Panc1 (cell line): ENCODE results near the gene PTGIS. TPM values are rescaled to one million over a fixed set of nuclear protein-coding genes. Genes with fewer than 3 reads are reported as not detected.

Experiments
- ATAC-seq: fragments of 200-7000 bp; cut with Tn5 transposase; 2 replicates; pipeline ENCODE4 v1.9.1; 2020; ENCODE audit warnings: mild to moderate bottlenecking, moderate library complexity
- BruUV-seq: library from RNA; stranded (reverse); fragments of 400-500 nt; replicated peaks from 2 replicates; lab custom pipeline; 2021; lab: Mats Ljungman, UMichigan
- CTCF ChIA-PET: fragments of 300-600 bp; sonication (Branson Sonifier 250); formaldehyde crosslinking; loops from one replicate; lab custom pipeline; 2022; ENCODE audit warnings: antibody characterized with exemption; lab: Charles Lee
- POLR2A ChIA-PET: fragments of 300-600 bp; sonication (Branson Sonifier 250); formaldehyde crosslinking; loops from one replicate; lab custom pipeline; 2022; ENCODE audit warnings: antibody characterized with exemption; lab: Charles Lee
- DNase-seq: peaks from one replicate; pipeline ENCODE4 v3.0.0-alpha.2; 2010; ENCODE audit warnings: low read depth, low spot score
- H3K27ac ChIP-seq: 2 replicates; pipeline ENCODE4 v1.5.1; 2011; ENCODE audit warnings: mild to moderate bottlenecking, low read length, inconsistent platforms
- H3K27me3 ChIP-seq: fragments of 200-500 bp; sonication (Bioruptor generic); 2 replicates; pipeline ENCODE4 v1.6.0; 2014; ENCODE audit warnings: low read length, inconsistent platforms; ENCODE audit not compliant: control insufficient read depth, insufficient read depth
- H3K36me3 ChIP-seq: fragments of 200-500 bp; sonication (Bioruptor generic); 2 replicates; pipeline ENCODE4 v1.5.1; 2014; ENCODE audit warnings: inconsistent platforms, mild to moderate bottlenecking, low read length, moderate library complexity; ENCODE audit not compliant: control insufficient read depth, insufficient read depth
- H3K4me1 ChIP-seq: 2 replicates; pipeline ENCODE4 v1.5.1; 2011; ENCODE audit warnings: inconsistent platforms, mild to moderate bottlenecking, low read length, moderate library complexity; ENCODE audit not compliant: control insufficient read depth, insufficient read depth
- H3K4me3 ChIP-seq, 2 experiments: 2 replicates each; pipeline ENCODE4 v1.5.1; 2011 to 2012; ENCODE audit warnings: low read depth in 2 of 2, low read length in 2 of 2, mild to moderate bottlenecking in 2 of 2, inconsistent platforms in 1 of 2, moderate library complexity in 1 of 2
- H3K9me3 ChIP-seq: fragments of 200-500 bp; sonication (Bioruptor generic); 2 replicates; pipeline ENCODE4 v1.5.1; 2014; ENCODE audit warnings: low read depth, mild to moderate bottlenecking, inconsistent platforms, low read length, moderate library complexity; ENCODE audit not compliant: control insufficient read depth, insufficient read depth
- POLR2AphosphoS5 ChIP-seq: IDR thresholded peaks from 2 replicates; pipeline ENCODE4 v1.6.1; 2012; ENCODE audit warnings: mild to moderate bottlenecking, low read depth, low read length, moderate library complexity
- SIN3A ChIP-seq: IDR thresholded peaks from 2 replicates; pipeline ENCODE4 v1.6.1; 2012; ENCODE audit warnings: low read depth, mild to moderate bottlenecking, low read length, moderate library complexity, borderline replicate concordance; ENCODE audit not compliant: insufficient read depth
- TCF7L2 ChIP-seq: IDR thresholded peaks from 2 replicates; pipeline ENCODE4 v1.6.1; 2011; ENCODE audit warnings: mild to moderate bottlenecking, low read depth, low read length, inconsistent platforms
- in situ Hi-C: cut with HindIII; loops from 2 replicates; pipeline ENCODE4 v1.10.0; 2016; ENCODE audit warnings: low sequenced_read_pairs, low pct_unique_long_range_greater_than_20kb
- intact Hi-C: fragments of 100-400 bp; cut with micrococcal nuclease; formaldehyde crosslinking; loops from one replicate; pipeline ENCODE4 v1.10.0; 2022; ENCODE audit not compliant: unreplicated experiment
- total RNA-seq: library from RNA; stranded (reverse); gene quantifications from one replicate; pipeline ENCODE4 v1.2.1, GENCODE V29; 2021; ENCODE audit not compliant: unreplicated experiment
- TF ChIP-seq, protein P1 (sequence below): fragments of 450-650 bp; IDR thresholded peaks from 2 replicates; pipeline ENCODE4 v1.5.1; 2017; ENCODE audit warnings: mild to moderate bottlenecking
- TF ChIP-seq, protein P2 (sequence below), 2 experiments: IDR thresholded peaks; 2 replicates each; pipeline ENCODE4 v1.6.1; 2011 to 2012; ENCODE audit warnings: low read depth in 2 of 2, control low read depth in 1 of 2, low read length in 1 of 2, mild to moderate bottlenecking in 1 of 2, moderate library complexity in 1 of 2; ENCODE audit not compliant: insufficient read depth in 1 of 2

PTGIS gene
- total RNA-seq, 1 experiment from 2014 or later, result 4.4 TPM

GRCh38 chr20:49602345-49603208, 34.6 kb upstream of the PTGIS start:
- DNase-seq, result no peak
- intact Hi-C loops, result loop anchor here (10.0 kb wide), 1 partner anchor 268 kb away; no protein-coding TSS in a partner anchor
- H3K27me3 ChIP-seq, result no peaks in the 10 kb centered on the region
- no peaks in the 10 kb centered on the region for H3K9me3 ChIP-seq
- ChIA-PET CTCF (interaction anchor here (0.7 to 3.8 kb wide), 3 partner anchors 13 to 217 kb away, joined by 4 to 31 read pairs (median 7); no protein-coding TSS in a partner anchor), POLR2A (interaction anchor here (0.7 to 1.0 kb wide), 2 partner anchors 16 to 39 kb away, joined by 4 to 7 read pairs; no protein-coding TSS in a partner anchor)
- in situ Hi-C loops, result no loop called here
- peaks cover 14% of the 10 kb centered on the region for H3K4me1 ChIP-seq
- ATAC-seq, result no peak; the same call in 1 of the 2 replicates
- H3K36me3 ChIP-seq, result no peaks in the 10 kb centered on the region
- no peak for TF ChIP-seq TCF7L2
- TF ChIP-seq, protein P1, sequence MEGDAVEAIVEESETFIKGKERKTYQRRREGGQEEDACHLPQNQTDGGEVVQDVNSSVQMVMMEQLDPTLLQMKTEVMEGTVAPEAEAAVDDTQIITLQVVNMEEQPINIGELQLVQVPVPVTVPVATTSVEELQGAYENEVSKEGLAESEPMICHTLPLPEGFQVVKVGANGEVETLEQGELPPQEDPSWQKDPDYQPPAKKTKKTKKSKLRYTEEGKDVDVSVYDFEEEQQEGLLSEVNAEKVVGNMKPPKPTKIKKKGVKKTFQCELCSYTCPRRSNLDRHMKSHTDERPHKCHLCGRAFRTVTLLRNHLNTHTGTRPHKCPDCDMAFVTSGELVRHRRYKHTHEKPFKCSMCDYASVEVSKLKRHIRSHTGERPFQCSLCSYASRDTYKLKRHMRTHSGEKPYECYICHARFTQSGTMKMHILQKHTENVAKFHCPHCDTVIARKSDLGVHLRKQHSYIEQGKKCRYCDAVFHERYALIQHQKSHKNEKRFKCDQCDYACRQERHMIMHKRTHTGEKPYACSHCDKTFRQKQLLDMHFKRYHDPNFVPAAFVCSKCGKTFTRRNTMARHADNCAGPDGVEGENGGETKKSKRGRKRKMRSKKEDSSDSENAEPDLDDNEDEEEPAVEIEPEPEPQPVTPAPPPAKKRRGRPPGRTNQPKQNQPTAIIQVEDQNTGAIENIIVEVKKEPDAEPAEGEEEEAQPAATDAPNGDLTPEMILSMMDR, result no peak
- TF ChIP-seq, protein P2, sequence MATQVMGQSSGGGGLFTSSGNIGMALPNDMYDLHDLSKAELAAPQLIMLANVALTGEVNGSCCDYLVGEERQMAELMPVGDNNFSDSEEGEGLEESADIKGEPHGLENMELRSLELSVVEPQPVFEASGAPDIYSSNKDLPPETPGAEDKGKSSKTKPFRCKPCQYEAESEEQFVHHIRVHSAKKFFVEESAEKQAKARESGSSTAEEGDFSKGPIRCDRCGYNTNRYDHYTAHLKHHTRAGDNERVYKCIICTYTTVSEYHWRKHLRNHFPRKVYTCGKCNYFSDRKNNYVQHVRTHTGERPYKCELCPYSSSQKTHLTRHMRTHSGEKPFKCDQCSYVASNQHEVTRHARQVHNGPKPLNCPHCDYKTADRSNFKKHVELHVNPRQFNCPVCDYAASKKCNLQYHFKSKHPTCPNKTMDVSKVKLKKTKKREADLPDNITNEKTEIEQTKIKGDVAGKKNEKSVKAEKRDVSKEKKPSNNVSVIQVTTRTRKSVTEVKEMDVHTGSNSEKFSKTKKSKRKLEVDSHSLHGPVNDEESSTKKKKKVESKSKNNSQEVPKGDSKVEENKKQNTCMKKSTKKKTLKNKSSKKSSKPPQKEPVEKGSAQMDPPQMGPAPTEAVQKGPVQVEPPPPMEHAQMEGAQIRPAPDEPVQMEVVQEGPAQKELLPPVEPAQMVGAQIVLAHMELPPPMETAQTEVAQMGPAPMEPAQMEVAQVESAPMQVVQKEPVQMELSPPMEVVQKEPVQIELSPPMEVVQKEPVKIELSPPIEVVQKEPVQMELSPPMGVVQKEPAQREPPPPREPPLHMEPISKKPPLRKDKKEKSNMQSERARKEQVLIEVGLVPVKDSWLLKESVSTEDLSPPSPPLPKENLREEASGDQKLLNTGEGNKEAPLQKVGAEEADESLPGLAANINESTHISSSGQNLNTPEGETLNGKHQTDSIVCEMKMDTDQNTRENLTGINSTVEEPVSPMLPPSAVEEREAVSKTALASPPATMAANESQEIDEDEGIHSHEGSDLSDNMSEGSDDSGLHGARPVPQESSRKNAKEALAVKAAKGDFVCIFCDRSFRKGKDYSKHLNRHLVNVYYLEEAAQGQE (IDR thresholded peaks at IDR 0.05; ENCODE audit: insufficient read depth in 1 of 2, low read depth in 2 of 2, low read length in 1 of 2), result no peak
- no peak overlapping the region for H3K4me3 ChIP-seq
- no TSS peak for BruUV-seq
- no peak overlapping the region for H3K27ac ChIP-seq

GRCh38 chr20:49601153-49601924, 33.4 kb upstream of the PTGIS start:
- no peak for DNase-seq
- H3K9me3 ChIP-seq, result no peaks in the 10 kb centered on the region
- TF ChIP-seq, protein P2 (IDR thresholded peaks at IDR 0.05; ENCODE audit: insufficient read depth in 1 of 2, low read depth in 2 of 2, low read length in 1 of 2), result no peak
- TF ChIP-seq SIN3A, result no peak
- TF ChIP-seq POLR2AphosphoS5, result no peak
- TF ChIP-seq TCF7L2, result no peak
- TF ChIP-seq, protein P1, result no peak
- peaks cover 14% of the 10 kb centered on the region for H3K4me1 ChIP-seq
- no peak overlapping the region for H3K27ac ChIP-seq
- in situ Hi-C loops (no loop called here), intact Hi-C loops (loop anchor here (10.0 kb wide), 1 partner anchor 267 kb away; no protein-coding TSS in a partner anchor)
- H3K4me3 ChIP-seq, result no peak overlapping the region
- CTCF ChIA-PET, result interaction anchor here (0.7 kb wide), 2 partner anchors 14 to 216 kb away, joined by 4 to 7 read pairs; no protein-coding TSS in a partner anchor
- BruUV-seq, result no TSS peak
- ATAC-seq, result no peak
- H3K36me3 ChIP-seq, result no peaks in the 10 kb centered on the region
- POLR2A ChIA-PET, result no interaction called here
- no peaks in the 10 kb centered on the region for H3K27me3 ChIP-seq
